Stimulated activated CD8-positive, alpha-beta memory T cell treated with anti-CD3 and anti-CD28 coated beads, Interleukin-4, amount 100 ng/mL, for 4 hours (primary cell): ENCODE results near the gene WDR70.
"Not testable (repeated sequence)": the region's sequence is repeated elsewhere in the genome, so short reads cannot be mapped to it uniquely, and the experiment has no call there.

ENCODE experiments used
- DNase-seq, 2 donors: peaks; one replicate each; pipeline ENCODE4 v3.0.0-alpha.2; 2020; ENCODE audit warnings: low read depth in 2 of 2, low spot score in 1 of 2

WDR70 gene

DNA sequence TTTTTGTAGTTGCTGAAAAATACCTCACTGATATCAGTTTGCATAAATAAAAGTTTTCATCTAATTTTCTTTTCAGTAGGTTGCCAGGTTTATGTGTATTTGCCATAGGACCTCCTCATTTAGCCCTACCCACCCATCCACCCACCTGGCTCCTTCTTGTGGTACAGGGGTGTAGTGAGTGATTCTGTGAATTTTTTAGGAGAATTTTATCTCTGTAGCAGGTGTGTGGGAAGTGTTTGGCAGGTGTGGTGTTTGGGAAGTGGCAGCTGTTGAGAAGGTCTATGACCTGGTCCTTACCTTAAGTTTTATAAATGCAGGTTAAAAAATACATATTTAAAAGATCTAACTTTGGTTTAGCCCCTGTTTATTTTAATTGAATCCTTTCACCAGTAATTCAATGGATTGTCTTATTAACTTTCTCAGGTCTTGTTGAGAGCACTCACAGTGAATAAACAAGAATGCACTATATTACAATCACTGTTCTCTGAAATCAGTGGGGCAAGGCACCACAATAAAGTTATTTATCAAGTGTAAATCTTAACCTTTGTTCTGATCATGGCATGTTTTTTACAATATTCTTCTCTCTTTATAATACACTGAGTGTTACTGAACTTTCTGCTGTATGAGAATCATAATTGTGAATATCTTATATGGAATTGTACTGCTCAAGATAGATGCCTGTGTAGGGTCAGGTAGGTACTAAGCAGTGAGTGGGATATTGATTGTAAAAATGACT, 189.1 kb downstream of the WDR70 start:
- DNase-seq, result no peak

DNA sequence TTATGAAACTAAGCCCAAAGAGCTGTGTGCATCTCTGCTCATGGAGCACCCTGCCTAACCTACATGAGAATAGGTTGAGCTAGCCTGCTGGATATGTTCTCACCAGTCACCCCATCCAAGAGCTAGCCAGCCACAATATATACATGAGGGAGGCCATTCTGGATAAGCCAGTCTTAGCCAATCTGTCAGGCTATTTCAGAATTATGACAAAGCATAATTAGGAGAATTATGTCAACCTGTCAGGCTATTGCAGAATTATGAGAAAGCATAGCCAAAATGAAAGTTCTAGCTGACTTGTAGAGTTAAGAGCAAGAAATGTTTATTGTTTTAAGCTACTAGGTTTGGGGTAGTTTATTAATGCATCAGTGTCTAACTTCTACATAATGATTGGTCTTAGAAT, 189.8 kb downstream of the WDR70 start:
- DNase-seq, result no peak

DNA sequence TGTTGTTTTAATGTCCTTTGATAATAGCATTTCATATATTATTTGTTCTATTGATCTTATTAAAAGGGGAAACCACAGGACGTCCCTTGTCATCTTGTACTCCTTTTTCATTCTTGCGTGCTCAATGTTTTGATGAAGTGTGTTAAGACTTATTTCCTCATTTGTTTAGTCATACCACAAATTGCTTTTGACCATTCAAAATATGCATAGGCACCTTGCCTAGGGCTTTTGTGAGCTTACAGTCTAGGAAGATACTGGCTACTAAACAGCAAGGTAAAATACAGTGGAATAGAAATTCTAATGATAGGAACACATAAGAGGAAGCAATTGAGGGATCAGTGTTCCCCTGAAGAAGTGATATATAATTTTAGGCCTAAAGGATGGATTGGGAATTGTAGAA, 190.3 kb downstream of the WDR70 start:
- no peak for DNase-seq

- no peak for DNase-seq
These were observed 191.5 kb downstream of the WDR70 start for GRCh38 chr5:37570597-37570996.

DNA sequence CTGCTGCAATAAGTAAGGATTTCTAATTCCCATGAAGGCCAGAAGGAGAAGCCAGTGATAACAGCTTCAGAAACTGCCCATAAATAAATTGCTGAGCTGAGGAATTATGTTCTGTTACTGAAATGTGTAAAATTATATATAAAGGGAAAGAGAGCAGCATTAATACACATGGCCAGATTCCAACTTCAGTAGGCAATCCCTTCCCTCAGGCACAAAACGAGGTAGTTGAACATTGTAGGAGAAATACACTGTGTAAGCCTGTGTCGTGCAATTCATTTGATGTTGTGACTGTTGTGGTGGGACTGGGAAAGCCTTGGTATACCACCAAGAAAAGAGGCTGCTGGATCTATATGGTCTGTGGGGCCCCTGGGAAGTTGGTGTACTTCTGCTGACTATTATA, 192.9 kb downstream of the WDR70 start:
- no peak for DNase-seq

GRCh38 chr5:37575541-37576489, 196.7 kb downstream of the WDR70 start:
- DNase-seq, result no peak

- no peak for DNase-seq
These were observed 197.4 kb downstream of the WDR70 start for GRCh38 chr5:37576552-37576951.

DNA sequence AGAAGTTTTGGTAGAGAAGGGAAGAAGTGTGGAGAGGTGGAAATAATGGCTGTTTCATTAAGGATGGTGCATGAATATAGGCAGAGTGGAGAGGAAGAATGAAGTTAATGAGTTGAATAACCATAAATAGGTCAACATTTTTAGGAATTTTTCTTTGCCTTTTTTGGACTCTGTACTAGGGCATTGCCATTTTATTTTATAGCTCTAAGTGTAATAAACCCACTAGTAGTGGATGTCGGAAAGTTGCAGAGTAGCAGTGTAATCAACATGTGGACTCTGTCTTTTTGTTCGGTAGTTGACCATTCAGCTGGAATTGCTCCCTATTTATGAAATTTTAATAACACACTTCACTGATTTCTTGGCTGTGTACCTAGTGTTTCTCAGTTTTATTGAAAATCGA, 199.1 kb downstream of the WDR70 start:
- DNase-seq, result no peak

DNA sequence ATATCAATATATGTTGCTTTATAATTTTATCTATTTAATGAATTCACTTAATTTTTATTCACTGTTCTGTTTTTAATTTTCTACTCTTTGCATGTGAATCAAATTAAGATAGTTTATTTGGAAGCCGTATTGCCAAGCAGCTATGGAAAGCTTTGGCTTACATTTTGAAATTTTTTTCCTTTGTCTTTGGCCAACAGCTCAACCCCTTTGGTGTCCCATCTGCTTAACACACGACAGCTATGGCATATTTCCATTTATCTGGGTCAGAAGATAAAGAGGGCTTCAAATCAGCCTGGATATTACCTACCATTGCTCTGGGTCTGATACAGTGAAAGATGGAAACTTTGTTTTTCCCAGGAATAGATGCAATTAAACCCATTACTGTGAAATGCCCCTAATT, 201.0 kb downstream of the WDR70 start:
- DNase-seq, result no peak

DNA sequence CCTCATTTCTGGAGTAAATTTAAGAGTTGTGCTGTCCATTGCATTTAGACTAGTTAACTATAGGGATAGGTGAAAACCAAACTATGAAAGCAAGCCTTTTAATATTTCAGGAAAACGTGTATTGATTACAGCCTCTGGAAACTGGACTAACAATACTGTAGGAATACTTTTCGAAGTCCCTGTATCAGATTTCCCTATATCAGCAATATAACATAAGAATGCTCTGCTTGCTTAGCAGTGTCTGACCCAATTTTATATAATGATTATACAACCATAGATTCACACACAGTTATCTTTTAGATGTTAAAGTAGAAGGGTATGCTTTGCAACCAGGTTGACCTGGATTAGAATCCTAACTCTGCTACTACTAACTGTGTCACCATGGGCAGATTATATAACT, 203.1 kb downstream of the WDR70 start:
- DNase-seq, result no peak

DNA sequence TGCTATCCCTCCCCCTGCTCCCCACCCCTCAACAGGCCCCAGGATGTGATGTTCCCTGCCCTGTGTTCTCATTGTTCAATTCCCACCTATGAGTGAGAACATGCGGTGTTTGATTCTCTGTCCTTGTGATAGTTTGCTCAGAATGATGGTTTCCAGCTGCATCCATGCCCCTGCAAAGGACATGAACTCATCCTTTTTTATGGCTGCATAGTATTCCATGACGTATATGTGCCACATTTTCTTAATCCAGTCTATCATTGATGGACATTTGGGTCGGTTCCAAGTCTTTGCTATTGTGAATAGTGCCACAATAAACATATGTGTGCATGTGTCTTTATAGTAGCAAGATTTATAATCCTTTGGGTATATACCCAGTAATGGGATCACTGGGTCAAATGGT, 214.2 kb downstream of the WDR70 start:
- DNase-seq, result not testable (repeated sequence)

DNA sequence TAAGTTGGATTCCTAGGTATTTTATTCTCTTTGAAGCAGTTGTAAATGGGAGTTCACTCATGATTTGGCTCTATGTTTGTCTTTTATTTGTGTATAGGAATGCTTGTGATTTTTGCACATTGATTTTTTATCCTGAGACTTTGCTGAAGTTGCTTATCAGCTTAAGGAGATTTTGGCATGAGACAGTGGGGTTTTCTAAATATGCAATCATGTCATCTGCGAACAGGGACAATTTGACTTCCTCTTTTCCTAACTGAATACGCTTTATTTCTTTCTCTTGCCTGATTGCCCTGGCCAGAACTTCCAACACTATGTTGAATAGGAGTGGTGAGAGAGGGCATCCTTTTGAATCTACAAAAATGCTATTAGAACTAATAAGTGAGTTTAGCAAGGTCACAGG, 215.7 kb downstream of the WDR70 start:
- DNase-seq, result not testable (repeated sequence)

GRCh38 chr5:37598733-37599132, 219.6 kb downstream of the WDR70 start:
- no peak for DNase-seq

- no peak for DNase-seq
These were observed 222.0 kb downstream of the WDR70 start for GRCh38 chr5:37601163-37601562.

- DNase-seq, result no peak
These were observed 224.0 kb downstream of the WDR70 start for GRCh38 chr5:37603072-37603471.

DNA sequence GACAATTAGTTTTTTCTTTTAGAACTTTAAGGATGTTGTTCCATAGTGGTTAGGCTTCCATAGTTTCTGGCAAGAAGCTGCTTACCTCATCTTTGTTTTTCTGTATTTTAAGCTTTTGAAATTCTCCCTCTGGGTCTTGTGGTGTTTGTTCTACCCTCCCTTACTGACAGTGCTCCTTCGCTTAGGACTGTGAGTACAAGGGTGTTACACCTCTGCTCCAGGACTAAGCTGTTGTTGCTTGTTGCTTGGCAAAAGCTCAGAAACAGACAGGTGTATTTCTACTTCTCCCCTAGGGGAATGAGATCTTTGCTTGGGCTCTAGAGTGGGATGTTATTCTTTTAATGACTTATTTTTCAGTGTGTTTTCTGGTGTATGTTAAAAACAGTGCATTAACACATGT, 225.2 kb downstream of the WDR70 start:
- no peak for DNase-seq

GRCh38 chr5:37606148-37606547, 227.0 kb downstream of the WDR70 start:
- no peak for DNase-seq

- DNase-seq, result no peak
These were observed 227.6 kb downstream of the WDR70 start for GRCh38 chr5:37606632-37607248.

DNA sequence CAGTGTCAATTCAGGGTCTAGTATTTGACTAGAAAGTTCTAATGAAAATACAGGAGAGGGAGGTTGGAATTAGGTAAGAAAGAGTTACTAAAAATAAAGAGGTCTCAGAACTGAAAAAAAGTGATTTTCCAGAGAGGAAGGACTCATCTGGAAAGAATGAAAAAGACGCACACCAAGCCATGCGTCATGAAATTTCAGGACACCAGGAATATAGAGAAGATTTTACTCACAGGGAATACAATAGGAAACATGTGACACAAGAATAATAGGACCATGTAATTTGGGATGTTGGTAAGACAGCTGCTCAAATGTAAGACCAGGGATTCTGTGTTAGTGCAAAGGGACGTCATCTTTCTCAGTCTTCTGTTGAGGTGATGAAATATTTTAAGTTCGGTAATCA, 236.1 kb downstream of the WDR70 start:
- no peak for DNase-seq

GRCh38 chr5:37619353-37619752, 240.2 kb downstream of the WDR70 start:
- no peak for DNase-seq

DNA sequence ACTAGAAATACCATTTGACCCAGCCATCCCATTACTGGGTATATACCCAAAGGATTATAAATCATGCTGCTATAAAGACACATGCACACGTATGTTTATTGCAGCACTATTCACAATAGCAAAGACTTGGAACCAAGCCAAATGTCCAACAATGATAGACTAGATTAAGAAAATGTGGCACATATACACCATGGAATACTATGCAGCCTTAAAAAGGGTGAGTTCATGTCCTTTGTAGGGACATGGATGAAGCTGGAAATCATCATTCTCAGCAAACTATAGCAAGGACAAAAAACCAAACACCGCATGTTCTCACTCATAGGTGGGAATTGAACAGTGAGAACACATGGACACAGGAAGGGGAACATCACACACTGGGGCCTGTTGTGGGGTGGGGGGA, 243.2 kb downstream of the WDR70 start:
- not testable (repeated sequence) for DNase-seq

DNA sequence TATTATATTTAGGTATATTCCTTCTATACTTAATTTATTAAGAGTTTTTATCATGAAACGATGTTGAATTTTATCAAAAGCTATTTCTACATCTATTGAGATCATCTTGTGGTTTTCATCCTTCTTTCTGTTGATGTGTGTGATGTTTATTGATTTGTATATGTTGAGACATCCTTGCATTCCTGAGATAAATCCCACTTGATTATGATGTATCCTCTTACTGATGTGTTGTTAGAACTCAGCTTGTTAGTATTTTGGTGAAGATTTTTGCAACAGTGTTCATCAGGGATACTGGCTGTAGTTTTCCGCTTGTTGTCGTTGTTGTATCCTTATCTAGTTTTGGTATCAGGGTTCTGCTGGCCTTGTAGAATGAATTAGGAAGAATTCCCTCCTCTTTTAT, 247.1 kb downstream of the WDR70 start:
- DNase-seq, result no peak
